HepG2 (cell line): Measurements from ENCODE around the gene ELOVL6. TPM values are rescaled to one million over a fixed set of nuclear protein-coding genes. Genes with fewer than 3 reads are reported as not detected.

Experiments used
- ATAC-seq: fragments of 200-7000 bp; cut with Tn5 transposase; 3 replicates; pipeline ENCODE4 v1.9.1; 2020; ENCODE audit warnings: mild to moderate bottlenecking, moderate library complexity
- BruUV-seq: library from RNA; stranded (reverse); fragments of 400-500 nt; replicated peaks from 2 replicates; lab custom pipeline; 2021; lab: Mats Ljungman, UMichigan
- CTCF ChIA-PET: fragments of 300-600 bp; formaldehyde crosslinking; extraction: SDS; loops from one replicate; lab custom pipeline; 2021; ENCODE audit warnings: low total read pairs, inconsistent platforms, low intra/inter-chr PET ratio; lab: Yijun Ruan, JAX
- POLR2A ChIA-PET: fragments of 350-600 bp; sonication (Branson Sonifier 250); formaldehyde crosslinking; loops from one replicate; lab custom pipeline; 2020; ENCODE audit warnings: antibody characterized with exemption, inconsistent platforms; lab: Yijun Ruan, JAX
- DNase-seq: peaks from one replicate; pipeline ENCODE4 v3.0.0-alpha.2; 2015; ENCODE audit warnings: low spot score
- FAIRE-seq: peaks from 3 replicates; lab custom pipeline; 2011; peaks lifted over from hg19 to GRCh38; lab: Jason Lieb, UNC
- H2AFZ ChIP-seq: one replicate; pipeline ENCODE4 v1.6.1; 2011; ENCODE audit warnings: low read length, inconsistent platforms
- H3K27ac ChIP-seq: fragments of 300-600 bp; 3 replicates; pipeline ENCODE4 v1.8.0; 2011; ENCODE audit warnings: mixed run types, mild to moderate bottlenecking, mixed read lengths, low read length, inconsistent platforms; ENCODE audit not compliant: insufficient read depth; ENCODE audit errors: extremely low read length
- H3K27me3 ChIP-seq, 2 experiments: fragments of 200-600 bp in 1 of 2; 2 replicates in 1 of 2; 3 replicates in 1 of 2; pipeline versions ENCODE4 v1.6.0 to v1.8.0; 2011; ENCODE audit warnings: low read length in 2 of 2, mild to moderate bottlenecking in 2 of 2, moderate library complexity in 2 of 2, inconsistent platforms in 1 of 2; ENCODE audit not compliant: insufficient read depth in 2 of 2, control insufficient read depth in 1 of 2
- H3K36me3 ChIP-seq, 2 experiments: fragments of 200-600 bp in 1 of 2; replicated peaks in 1 of 2; 2 replicates in 1 of 2; 3 replicates in 1 of 2; pipeline versions ENCODE4 v1.5.1 to v1.8.0; 2011; ENCODE audit warnings: low read length in 2 of 2, inconsistent platforms in 1 of 2; ENCODE audit not compliant: insufficient read depth in 2 of 2, control insufficient read depth in 1 of 2
- H3K4me1 ChIP-seq: 2 replicates; pipeline ENCODE4 v1.5.1; 2012; ENCODE audit warnings: low read length, inconsistent platforms; ENCODE audit not compliant: insufficient read depth
- H3K4me2 ChIP-seq: 2 replicates; pipeline ENCODE4 v1.6.0; 2011; ENCODE audit warnings: low read depth, low read length, inconsistent platforms
- H3K4me3 ChIP-seq, 3 experiments: fragments of 200-600 bp in 1 of 3; sonication (generic), shearing (Covaris generic) in 1 of 3; replicated peaks in 1 of 3; 2 replicates each; pipeline ENCODE4 v1.5.1; 2011 to 2016; ENCODE audit warnings: low read length in 3 of 3, inconsistent platforms in 2 of 3, low read depth in 2 of 3, mild to moderate bottlenecking in 2 of 3, control low read depth in 1 of 3, mixed read lengths in 1 of 3; ENCODE audit not compliant: insufficient read depth in 1 of 3
- H3K79me2 ChIP-seq: one replicate; pipeline ENCODE4 v1.6.1; 2011; ENCODE audit warnings: low read length, inconsistent platforms; ENCODE audit not compliant: insufficient read depth
- H3K9ac ChIP-seq: 2 replicates; pipeline ENCODE4 v1.6.0; 2011; ENCODE audit warnings: mild to moderate bottlenecking, low read depth, low read length, inconsistent platforms; ENCODE audit not compliant: insufficient read depth
- H3K9me3 ChIP-seq: 2 replicates; pipeline ENCODE4 v1.5.1; 2012; ENCODE audit warnings: mild to moderate bottlenecking, low read length
- H4K20me1 ChIP-seq: 2 replicates; pipeline ENCODE4 v1.6.0; 2011; ENCODE audit warnings: inconsistent platforms, mild to moderate bottlenecking, low read length, moderate library complexity; ENCODE audit not compliant: insufficient read depth
- ARNTL ChIP-seq: sonication (generic); formaldehyde crosslinking; IDR thresholded peaks from 2 replicates; pipeline ENCODE4 v1.4.0; 2020; ENCODE audit warnings: mild to moderate bottlenecking, missing genetic modification reagents
- HOXD1 ChIP-seq: sonication (generic); formaldehyde crosslinking; IDR thresholded peaks from 2 replicates; pipeline ENCODE4 v1.5.0; 2020; ENCODE audit warnings: missing genetic modification reagents
- NFE2 ChIP-seq: sonication (generic); formaldehyde crosslinking; IDR thresholded peaks from 2 replicates; pipeline ENCODE4 v1.4.0; 2020; ENCODE audit warnings: missing genetic modification reagents
- ZIK1 ChIP-seq: sonication (generic); formaldehyde crosslinking; IDR thresholded peaks from 2 replicates; pipeline ENCODE4 v1.5.0; 2020; ENCODE audit warnings: mild to moderate bottlenecking, low read depth, missing genetic modification reagents, borderline replicate concordance
- ZNF496 ChIP-seq: sonication (generic); formaldehyde crosslinking; IDR thresholded peaks from 2 replicates; pipeline ENCODE4 v1.8.1; 2023; ENCODE audit warnings: mild to moderate bottlenecking, moderate library complexity, missing genetic modification reagents; ENCODE audit not compliant: insufficient replicate concordance
- ZNF501 ChIP-seq: sonication (generic); formaldehyde crosslinking; IDR thresholded peaks from 2 replicates; pipeline ENCODE4 v1.5.1; 2020; ENCODE audit warnings: mild to moderate bottlenecking, moderate library complexity, missing genetic modification reagents
- ZSCAN21 ChIP-seq: sonication (generic); formaldehyde crosslinking; IDR thresholded peaks from 2 replicates; pipeline ENCODE4 v1.8.0; 2022; ENCODE audit warnings: mild to moderate bottlenecking, missing genetic modification reagents, moderate library complexity, borderline replicate concordance
- WGBS: methylation state at CpG from one replicate; pipeline ENCODE4 v1.1.6; 2017; ENCODE audit warnings: low lambda C conversion rate; 5-methylcytosine and 5-hydroxymethylcytosine counted together
- in situ Hi-C: cut with HindIII; loops from 2 replicates; pipeline ENCODE4 v1.10.0; 2017; ENCODE audit warnings: low pct_unique_long_range_greater_than_20kb; ENCODE audit not compliant: extremely low pct_ligation_motif_present
- intact Hi-C: fragments of 100-400 bp; cut with micrococcal nuclease; formaldehyde crosslinking; loops from one replicate; pipeline ENCODE4 v1.10.0; 2022; ENCODE audit not compliant: unreplicated experiment
- polyA plus RNA-seq, 8 experiments: library from polyadenylated mRNA; depleted of rRNA in 3 of 8; stranded (reverse) in 7 of 8; unstranded in 1 of 8; fragments of >200 nt; fragmentation: Illumina TruSeq in 4 of 8; extraction: Trizol in 4 of 8; gene quantifications; 2 replicates each; pipeline versions ENCODE4 v1.2.1 to v1.2.3, GENCODE V29; 2011 to 2016; ENCODE audit warnings: low read depth in 4 of 8, missing spikeins in 1 of 8, mixed read lengths in 1 of 8; ENCODE audit not compliant: insufficient read depth in 1 of 8
- total RNA-seq, 5 experiments: library from RNA; depleted of rRNA; stranded (reverse); fragments of >200 nt; fragmentation: Illumina TruSeq; extraction: Trizol; gene quantifications; 2 replicates each; pipeline ENCODE4 v1.2.3, GENCODE V29; 2016; ENCODE audit warnings: low read depth in 1 of 5
- TF ChIP-seq, protein P1 (sequence below): fragments of 450-650 bp; IDR thresholded peaks from 2 replicates; pipeline ENCODE4 v1.6.1; 2017; ENCODE audit warnings: mild to moderate bottlenecking
- TF ChIP-seq, protein P2 (sequence below): sonication (generic); formaldehyde crosslinking; IDR thresholded peaks from 2 replicates; pipeline ENCODE4 v1.8.0; 2022; ENCODE audit warnings: missing genetic modification reagents, mild to moderate bottlenecking, inconsistent platforms, borderline replicate concordance

The ELOVL6 gene
- total and polyA plus RNA-seq, 2 of the 13 experiments (the other 11 are each of a cell fraction or from before 2014, with no cell fraction given) = 14.1 to 23.2 TPM

DNA sequence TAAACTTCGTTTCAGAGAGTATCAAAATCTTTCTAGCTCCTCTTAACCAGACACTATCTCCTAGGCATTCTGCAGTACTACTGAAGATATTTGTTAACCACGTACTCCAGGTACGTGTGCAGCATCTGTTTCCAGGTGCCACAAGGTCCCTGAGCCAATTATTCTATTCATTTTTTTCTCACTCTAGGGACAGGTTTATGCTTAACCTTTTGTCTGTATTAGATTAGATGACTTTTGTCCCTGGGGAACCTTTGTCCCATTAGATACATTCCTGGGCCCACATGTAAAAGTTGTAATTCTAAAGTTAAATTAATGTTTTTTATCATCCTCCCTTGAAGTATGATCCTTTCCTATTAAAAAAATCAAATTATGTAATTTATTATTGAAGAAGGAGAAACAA, 16.5 kb downstream of the ELOVL6 start:
- CTCF ChIA-PET = no interaction called here
- Histone ChIP-seq H3K36me3 (peaks cover 1 to 28% of the 10 kb centered on the region in 2 experiments; a peak in 3 of 5 replicates), H3K4me3 (no peak overlapping the region), H4K20me1 (no peaks in the 10 kb centered on the region), H3K4me2 (no peak overlapping the region), H3K9me3 (no peaks in the 10 kb centered on the region), H3K27me3 (no peaks in the 10 kb centered on the region), H3K27ac (no peak overlapping the region), H3K4me1 (no peaks in the 10 kb centered on the region), H2AFZ (no peak overlapping the region), H3K79me2 (peaks cover 8% of the 10 kb centered on the region), H3K9ac (no peak overlapping the region)
- 95% methylated on average over 3 of the region's 3 CpGs for WGBS
- intact Hi-C loops = no loop called here
- POLR2A ChIA-PET = no interaction called here
- FAIRE-seq = no peak
- TF ChIP-seq, protein P1, sequence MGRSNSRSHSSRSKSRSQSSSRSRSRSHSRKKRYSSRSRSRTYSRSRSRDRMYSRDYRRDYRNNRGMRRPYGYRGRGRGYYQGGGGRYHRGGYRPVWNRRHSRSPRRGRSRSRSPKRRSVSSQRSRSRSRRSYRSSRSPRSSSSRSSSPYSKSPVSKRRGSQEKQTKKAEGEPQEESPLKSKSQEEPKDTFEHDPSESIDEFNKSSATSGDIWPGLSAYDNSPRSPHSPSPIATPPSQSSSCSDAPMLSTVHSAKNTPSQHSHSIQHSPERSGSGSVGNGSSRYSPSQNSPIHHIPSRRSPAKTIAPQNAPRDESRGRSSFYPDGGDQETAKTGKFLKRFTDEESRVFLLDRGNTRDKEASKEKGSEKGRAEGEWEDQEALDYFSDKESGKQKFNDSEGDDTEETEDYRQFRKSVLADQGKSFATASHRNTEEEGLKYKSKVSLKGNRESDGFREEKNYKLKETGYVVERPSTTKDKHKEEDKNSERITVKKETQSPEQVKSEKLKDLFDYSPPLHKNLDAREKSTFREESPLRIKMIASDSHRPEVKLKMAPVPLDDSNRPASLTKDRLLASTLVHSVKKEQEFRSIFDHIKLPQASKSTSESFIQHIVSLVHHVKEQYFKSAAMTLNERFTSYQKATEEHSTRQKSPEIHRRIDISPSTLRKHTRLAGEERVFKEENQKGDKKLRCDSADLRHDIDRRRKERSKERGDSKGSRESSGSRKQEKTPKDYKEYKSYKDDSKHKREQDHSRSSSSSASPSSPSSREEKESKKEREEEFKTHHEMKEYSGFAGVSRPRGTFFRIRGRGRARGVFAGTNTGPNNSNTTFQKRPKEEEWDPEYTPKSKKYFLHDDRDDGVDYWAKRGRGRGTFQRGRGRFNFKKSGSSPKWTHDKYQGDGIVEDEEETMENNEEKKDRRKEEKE = no peak
- TF ChIP-seq ZNF501 (CRISPR knock-in tag) (no peak), ARNTL (CRISPR knock-in tag) (no peak), ZSCAN21 (no peak), ZNF496 (no peak), HOXD1 (CRISPR knock-in tag) (no peak), NFE2 (CRISPR knock-in tag) (no peak), ZIK1 (CRISPR knock-in tag) (no peak)
- TF ChIP-seq, protein P2, sequence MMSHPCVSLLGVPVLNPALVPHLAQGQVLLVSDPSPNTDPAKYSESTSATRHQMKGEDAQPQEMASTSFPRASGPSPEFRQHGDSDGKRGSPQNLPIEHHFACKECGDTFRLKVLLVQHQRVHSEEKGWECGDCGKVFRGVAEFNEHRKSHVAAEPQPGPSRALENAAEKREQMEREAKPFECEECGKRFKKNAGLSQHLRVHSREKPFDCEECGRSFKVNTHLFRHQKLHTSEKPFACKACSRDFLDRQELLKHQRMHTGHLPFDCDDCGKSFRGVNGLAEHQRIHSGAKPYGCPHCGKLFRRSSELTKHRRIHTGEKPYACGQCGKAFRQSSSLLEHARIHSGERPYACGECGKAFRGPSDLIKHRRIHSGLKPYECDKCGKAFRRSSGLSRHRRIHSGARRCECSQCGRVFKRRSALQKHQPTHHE = no peak
- DNase-seq = no peak
- in situ Hi-C loops = loop anchor here (25.0 kb wide), 1 partner anchor 745 kb away; the partner anchor contains the start of gene SEC24B
- no peak for ATAC-seq
- no TSS peak for BruUV-seq
